Putamen (tissue), 1 donor: ENCODE results near the gene MAP2K4.
"Not testable (repeated sequence)": the region's sequence is repeated elsewhere in the genome, so short reads cannot be mapped to it uniquely, and the experiment has no call there.

ENCODE experiments used
- DNase-seq: peaks from one replicate; pipeline ENCODE4 v3.0.0-alpha.2; 2016; ENCODE audit warnings: low spot score

The MAP2K4 gene

DNA sequence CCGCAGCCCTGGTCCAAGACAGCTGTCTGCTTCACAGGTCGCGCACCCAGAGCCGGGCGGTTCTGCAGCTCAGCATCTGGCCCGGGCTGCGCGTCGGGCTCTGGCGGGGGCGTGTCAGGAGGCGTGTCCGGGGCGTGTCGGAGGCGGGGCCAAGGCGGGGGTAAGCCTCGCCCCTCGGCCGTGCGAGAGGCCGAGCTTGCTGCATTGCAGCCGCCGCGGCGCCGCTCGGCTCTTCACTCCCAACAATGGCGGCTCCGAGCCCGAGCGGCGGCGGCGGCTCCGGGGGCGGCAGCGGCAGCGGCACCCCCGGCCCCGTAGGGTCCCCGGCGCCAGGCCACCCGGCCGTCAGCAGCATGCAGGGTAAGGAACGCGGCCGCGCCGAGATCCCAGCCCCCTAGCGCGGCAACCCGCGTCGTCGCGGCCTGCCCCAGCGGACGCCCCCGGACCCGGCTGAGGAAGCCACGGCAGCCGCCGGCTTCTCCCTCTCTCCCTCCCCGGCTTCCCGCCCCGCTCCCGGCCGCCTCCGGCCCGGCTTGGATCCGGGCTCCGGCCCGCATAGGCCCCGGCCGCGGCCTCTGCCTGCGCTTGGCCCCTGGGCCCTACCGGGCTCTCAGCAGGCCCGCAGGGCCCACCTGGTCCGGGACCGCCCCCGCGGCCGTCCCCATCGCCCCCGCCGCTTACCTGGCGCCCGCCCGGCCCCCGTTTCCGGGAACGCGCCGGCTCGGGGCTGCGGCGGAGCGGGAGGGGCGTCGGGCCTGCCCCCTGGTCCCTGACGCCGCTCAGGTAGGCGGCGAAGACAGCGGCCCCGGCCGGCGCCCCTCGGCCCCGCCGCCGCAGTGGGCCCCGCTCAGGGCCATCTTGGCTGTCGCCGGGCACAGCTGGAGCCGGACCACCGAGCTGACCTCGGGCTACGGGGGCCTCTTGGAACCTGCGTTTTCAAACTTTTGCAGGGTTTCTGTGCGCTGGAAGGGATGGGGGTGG lies at the start of gene MAP2K4:
Gene MAP2K4 (plus strand): TSS at position 236 of the 981 bp plus-strand sequence. CDS start 10 bp downstream, at position 246.
- DNase-seq = peak; percentile 93

DNA sequence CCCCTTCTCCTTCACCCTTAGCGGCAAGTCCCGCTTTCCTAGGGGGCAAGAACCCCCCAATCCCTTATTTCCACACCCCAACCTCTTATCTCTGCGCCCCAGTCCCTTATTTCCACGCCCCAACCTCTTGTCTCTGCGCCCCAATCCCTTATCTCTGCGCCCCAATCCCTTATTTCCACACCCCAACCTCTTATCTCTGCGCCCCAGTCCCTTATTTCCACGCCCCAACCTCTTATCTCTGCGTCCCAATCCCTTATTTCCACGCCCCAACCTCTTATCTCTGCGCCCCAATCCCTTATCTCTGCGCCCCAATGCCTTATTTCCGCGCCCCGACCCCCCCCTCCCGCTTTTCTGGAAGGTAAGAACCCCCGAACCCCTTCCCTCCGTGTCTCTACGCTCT lies 47.9 kb upstream of the MAP2K4 start:
- DNase-seq = not testable (repeated sequence)

DNA sequence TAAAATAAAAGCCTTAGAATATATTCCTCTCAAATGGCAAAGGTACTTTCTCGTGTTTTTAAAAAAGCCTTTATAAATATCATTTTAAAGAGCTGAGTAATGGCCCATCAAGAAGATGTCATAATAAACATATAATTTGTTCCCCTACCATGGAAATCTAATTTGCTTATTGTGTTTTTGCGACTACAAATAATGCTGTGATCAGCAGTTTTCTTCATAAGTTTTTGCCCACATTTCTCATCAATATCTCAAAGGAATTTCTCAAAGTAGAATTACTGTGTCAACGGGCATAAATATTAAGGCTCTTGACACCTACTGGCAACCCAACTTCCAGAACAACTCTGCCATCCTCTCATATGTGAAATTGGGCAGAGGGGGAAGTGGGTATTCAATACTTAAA lies 40.9 kb upstream of the MAP2K4 start:
- DNase-seq = no peak

DNA sequence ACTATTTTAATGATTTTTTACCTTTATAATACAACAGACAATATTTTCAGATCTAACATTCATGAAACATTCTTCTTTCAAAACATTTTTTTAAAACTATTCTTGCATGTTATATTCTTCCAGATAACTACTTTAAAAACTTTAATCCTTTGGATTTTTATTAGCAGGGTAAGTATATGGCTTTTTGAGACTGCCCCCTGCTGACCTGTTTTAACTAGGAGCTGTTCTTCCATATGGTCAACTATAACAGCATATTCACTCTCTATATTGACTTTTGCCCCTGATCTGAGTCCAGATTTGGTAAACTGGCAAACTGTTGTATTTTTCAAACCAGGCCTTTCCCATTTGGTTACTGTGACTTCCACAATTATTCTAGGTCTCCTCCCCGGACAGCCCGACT lies 39.9 kb upstream of the MAP2K4 start:
- DNase-seq = no peak

DNA sequence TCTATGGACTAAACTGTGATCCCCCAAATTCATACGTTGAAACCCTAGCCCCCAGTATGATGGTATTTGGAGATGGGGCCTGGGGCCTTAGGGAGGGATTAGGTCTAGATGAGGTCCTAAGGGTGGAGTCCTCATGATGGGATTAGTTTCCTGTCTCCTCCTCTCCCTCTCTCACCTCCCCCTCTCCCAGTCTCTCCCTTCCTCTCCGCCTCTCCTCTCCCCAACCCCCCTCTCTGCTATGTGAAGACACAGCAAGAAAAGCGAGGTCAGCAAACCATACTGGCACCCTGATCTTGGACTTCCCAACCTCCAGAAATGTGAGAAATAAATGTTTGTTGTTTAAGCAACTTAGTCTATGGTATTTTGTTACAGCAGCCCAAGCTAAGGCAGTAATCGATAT lies 38.8 kb upstream of the MAP2K4 start:
- DNase-seq = no peak

DNA sequence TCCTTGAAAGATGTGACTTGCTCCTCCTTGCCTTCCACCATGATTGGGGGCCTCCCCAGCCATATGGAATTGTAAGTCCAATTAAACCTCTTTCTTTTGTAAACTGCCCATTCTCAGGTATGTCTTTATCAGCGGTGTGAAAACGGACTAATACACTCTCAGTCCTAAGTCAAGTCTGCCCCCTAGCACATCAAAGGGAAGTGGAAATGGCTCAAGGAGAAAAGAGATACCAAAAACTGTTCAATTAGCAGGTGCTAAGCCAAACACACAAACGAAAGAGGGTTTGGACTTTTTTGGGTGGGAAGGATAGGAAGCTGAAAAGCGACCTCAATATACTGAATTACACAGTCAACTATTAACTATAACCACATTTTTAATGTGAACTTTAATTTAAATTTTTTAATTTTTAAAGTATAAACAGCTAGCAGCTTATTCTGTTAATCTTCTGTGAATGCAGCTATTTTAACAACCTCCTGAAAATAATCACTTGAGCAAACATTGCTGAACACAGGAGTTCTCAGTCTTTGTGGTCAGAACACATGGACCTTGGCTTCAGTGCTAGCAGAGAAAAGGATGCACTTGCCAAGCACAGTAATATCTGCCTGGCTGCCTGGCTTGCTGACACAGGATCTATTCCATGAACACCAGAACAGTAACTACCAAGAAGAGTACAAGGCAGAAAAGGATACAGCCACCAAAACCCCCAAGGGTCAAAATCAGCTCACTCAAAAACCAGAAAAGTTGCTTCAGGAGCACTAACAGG lies 34.3 kb upstream of the MAP2K4 start:
- no peak for DNase-seq

DNA sequence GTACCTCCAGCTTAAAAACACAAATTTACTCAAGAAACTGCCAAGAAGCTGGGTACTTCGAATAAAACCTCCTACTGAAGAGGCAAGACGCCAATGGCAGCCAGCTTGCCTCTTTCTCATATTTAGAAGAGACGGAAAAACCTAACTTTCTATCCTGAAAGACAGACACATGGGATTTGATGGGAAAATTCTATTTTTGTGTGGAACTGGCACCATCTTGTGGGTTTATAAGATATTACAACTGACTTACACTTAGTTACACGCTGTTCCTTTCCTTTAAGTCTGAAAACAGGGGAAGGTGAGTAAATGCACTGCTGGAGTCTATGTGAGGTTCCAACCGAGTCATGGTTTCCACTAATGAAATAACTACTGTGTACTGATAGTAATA lies 33.7 kb upstream of the MAP2K4 start:
- peak; percentile 36 for DNase-seq

DNA sequence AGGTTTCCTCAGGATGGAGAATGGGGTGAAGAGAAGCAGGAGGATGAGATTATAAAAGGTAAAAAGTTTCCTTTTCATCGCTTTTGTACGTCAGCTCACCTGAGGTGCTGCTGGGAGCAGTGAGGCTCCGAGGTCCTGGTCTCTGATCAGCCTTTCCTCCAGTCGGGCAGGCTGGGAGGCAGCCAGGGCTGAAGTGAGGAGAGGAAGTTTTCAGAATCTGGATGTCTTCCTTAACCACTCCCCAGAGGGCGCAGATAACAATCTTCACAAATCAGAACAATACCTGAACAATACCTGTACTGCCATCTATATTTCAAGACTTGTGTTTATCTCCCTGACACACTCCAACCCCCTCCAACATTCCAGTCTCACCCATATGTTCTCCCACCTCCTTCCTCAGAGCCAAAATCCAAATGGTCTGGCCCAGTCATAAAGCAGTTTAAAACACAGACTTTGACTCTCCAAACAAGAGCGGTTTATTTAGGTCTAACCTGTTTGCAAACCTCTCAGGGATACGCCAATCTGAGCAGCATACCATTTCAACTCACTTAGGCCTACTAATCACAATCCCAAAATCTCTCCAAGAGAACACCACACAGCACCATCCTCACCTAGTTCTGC lies 30.2 kb upstream of the MAP2K4 start:
- no peak for DNase-seq

DNA sequence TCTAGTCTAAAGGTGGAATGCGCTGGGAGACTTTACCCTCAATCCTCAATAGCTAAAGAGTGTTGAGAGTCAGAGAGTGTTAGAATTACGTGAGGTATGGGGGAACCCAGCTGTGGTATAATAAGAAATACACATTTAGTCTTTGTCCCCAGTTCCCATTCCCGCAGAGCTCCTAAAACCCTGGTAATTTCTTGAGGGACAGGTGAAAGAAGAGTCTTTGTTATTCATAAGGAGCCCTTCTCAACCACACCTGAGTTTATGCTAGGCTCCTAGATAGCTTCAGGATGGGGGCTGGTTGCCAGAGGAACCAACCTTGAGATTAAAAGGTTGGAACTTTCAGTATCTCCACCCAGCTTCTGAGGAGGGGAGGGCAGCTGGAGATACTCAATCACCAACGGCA lies 29.2 kb upstream of the MAP2K4 start:
- no peak for DNase-seq

DNA sequence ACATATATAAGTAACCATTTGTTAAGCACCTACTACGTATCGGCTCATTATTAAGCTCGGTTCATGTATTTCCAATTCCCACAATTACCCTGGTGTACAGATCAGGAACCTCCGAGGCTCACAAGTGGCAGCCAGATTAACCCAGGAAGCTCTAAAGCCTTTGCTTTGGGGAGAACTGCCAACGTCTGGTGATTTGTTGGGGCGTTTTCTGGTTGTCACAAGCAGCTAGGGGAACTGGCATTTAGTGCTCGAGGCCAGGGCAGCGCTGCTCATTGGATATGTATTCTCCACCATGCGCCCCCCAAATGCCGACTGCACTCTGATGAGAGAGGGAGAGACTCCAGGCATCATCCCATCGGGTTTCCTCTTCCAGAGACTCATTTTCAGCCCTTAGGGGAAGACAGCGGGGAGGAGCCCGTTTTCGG lies 23.9 kb upstream of the MAP2K4 start:
- DNase-seq = peak; percentile 43

DNA sequence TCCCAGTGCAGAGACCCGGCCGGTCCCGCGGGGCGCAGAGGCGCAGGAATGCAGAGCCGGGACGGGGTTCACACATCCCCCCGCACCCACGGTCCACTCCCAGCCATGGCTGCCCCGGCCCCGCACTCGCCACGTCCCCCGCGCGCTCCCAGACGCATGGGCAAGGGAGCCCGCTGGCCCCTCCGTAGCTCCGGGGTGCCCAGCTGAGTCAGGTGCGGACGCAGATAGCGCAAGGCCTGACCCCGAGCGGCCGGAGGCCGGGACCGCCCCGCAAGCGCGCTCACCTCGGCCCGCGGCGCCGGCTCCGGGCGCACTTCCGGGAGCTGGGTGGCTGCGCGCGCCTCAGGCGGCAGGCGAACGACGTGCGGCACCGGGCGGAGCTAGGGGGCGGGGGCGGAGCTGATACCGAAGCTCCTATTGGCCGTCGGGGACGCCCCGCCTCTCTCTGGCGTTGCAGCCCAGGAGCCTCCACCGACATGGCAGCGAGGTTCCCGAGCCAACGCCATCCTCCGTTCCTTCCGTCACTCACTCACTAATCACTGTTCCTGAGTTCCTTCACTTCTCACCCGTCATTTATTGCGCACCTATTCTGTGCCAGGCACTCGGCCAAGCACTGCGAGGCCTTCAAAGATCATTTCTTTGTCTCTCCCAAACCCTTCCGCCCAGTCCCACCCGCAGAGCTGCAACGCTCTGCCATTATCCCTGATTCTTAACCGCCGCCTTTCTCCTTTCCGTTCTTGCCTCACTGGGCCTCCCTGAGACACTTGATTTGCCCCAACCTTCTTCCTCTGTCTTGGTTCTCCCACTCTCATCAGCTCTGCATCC lies 23.3 kb upstream of the MAP2K4 start, which contains the start of gene ZNF18:
Gene ZNF18 (minus strand): TSS at position 329 of the 825 bp plus-strand sequence. CDS start 4,646 bp downstream, outside the sequence.
- peak; percentile 94 for DNase-seq

DNA sequence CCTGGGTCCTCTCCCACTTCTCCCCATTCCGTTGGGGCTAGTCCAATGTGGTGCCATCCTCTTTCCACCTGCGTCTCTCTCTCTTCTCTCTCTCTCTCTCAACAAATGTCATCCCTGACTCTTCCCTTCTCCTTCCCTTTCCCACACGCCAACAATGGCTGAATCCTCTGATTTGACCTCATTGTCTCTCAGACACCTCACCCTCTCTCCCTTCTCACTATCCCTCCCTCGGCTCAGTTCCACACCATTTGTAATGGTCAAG lies 22.8 kb upstream of the MAP2K4 start:
- DNase-seq = no peak

DNA sequence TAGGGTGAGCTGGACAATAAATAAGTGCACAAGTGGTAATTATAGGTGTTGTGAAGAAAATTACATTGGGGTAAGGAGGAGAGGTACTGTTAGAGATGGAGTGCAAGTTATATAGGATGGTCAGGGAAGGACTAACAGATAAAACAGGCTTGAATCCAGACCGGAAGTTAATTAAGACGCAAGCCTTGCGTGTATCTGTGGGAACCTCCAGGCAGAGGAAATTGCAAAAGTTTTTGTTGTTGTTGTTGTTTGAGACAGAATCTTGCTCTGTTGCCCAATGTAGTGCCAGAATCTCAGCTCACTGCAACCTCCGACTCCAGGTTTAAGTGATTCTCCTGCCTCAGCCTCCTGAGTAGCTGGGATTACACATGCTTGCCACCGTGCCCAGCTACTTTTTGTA lies 21.0 kb upstream of the MAP2K4 start:
- no peak for DNase-seq

DNA sequence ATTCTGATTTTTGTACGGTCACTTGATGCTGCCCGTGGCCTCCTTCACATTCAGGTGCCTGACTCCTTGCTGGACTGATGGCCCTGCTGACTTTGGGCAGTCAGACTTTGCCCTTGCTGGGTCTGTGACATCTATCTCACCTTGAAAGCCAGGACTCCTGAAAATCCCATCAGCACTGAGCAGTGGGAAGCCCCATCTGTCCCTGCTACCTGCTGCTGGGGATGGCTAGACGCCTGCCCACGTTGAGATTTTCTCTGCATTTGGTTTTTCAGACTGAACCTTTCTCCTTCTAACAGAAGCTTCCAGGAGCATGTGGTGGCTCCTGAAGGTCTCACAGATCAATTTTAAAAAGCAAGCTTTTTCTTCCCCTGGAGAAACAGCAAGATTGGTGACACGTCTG lies 13.2 kb upstream of the MAP2K4 start:
- no peak for DNase-seq

DNA sequence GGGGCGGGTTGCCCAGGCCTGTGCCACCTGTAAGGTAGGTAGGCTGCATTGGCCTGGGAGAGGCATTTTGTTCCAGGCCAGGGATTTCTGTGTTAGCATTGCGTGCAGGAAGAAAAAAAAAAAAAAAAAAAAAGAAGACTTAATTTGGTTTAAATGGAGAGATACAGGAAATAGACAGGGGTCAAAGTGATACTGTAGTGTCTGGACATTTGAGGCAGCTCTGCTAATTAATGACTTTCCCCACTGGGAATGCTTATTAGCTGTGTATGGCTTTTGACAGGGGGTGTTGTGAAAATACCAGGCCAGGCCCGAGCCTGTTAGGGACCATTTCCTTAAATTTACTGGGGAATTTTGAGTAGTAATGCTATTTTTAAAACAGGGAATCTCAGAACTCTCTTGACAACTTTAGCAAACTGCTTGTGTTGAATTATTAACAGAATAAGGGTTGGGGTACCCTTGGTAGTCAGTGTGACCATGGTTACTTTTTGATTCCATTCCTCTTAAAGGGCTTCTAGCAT lies 1.0 kb downstream of the MAP2K4 start:
- DNase-seq = no peak

DNA sequence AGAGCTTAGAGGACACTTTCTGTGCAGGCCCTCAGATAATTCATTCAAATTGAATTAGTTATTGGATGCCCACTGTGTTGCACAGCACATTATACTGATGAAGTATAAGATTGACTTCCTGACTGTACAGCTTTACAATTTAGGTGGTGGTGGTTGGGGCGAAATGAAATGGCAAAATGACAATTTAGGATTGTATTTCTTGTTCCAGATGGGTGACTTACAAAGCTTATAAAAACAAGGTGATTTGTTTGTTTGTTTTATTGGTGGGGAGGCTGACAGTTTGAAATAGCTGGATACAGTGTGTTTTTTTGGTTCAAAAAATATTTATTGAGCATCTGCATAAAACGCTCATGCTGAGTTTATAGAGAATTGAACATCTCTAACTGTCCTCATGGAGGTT lies 1.6 kb downstream of the MAP2K4 start:
- DNase-seq = no peak

DNA sequence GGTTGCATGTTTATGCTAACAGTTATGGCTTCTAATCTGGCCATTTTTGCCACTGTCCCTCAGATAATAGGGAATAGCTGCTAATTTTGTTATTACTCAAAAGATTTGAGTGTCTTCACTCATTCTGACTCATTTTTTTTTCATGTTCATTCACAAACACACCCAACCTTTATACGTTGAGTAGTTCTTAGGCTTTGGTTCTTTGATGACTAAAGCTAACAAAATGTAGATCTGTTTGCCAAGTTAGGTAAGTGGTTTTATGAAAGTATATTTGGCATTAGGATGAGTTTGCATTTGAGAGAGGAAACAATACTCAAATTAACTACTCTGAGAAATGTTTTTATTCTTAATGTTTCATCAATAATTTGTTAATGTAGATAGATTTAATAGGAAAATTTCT lies 3.6 kb downstream of the MAP2K4 start:
- no peak for DNase-seq

DNA sequence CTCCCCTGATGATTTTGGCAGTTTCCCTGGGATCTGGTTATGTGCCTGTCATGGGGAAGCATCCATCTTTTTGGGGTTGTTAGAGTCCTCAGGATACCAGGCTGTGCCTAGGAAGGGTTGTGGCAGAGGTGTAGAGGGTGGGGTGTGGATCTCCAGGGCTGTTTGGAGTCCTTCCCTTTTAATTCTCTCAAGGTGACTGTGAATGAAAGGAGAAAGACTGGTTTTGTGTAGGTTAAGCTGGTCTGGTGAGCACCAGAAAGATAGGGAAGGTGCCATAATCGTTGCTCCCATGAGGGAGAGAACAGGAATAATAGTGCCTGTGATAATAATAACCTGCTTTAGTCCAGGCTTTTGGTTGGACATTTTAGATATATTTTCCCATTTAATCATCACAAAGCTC lies 7.0 kb downstream of the MAP2K4 start:
- no peak for DNase-seq

DNA sequence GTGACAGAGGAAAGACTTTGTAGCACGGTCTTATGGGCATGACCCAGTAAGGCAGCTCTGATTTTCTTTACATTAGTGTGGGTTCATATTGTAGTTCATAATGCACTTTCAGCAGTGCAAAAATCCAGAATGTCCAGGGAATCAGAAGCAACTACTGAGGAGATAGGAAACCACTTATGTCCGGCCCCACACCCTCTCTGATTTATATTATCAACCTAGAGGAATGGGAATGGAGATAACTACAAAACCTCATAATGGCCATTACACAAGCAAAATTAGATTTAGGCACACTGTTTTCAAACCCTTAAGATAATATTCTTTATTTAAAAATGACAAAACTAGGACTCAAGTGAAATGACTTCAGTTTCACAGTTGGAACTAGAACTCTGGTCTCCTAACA lies 7.9 kb downstream of the MAP2K4 start:
- DNase-seq = no peak

DNA sequence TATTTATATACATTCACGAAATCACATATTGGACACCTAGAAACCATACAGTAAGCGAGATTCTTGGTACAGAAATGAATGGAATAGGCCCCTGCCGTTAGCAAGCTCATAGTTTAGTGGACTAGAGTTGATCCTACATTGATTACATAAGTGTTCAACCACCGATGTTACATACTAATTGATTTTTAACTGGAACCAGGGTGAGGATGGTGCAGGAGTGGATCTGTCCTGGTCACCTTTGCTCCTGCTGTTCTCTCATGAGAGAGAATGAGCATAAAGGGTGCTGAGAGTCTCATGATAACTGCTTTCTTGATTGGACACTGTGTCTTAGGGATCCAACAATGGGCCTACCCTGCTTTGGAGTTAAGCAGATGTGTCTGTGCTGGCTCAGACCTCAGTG lies 13.9 kb downstream of the MAP2K4 start:
- DNase-seq = no peak

DNA sequence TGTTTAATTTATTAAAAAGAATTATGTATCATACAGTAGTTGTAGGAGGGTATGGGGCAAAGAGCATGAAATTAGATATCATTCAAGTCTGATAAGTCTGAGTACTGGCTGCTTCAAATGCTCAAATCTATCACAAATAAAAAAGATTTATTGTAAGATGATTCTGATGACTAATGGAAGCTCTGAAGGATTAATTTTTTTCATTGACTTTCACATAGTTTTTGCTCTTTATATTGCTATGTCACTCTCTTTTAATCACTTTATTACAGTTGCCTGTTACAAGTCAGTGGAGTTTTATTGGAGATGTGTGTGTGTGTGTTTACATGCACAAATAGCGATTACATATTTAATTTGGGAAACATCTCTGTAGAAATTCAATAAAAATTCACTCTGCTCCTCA lies 15.0 kb downstream of the MAP2K4 start:
- DNase-seq = no peak

DNA sequence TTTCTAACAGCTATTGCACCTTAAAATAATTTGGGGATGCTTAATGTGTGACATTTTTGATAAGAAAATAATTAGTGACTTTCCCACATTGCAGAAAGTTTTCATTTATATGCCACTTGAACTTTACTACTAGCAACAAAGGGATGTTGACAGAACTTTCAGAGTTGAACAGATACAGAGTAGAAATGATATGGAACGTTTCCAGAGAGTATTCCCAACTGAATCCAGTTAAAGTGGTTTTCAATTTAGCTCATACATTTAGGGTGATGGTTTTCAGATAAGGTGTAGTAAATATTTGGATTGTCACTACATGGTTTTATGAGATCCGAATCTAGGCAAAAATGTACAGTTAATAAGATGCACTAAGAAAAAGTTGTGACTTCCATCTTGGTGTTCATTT lies 17.3 kb downstream of the MAP2K4 start:
- no peak for DNase-seq
